ENCODE results near the gene IP6K2.
"Not testable (repeated sequence)": the region's sequence is repeated elsewhere in the genome, so short reads cannot be mapped to it uniquely, and the experiment has no call there.

The IP6K2 gene

DNA sequence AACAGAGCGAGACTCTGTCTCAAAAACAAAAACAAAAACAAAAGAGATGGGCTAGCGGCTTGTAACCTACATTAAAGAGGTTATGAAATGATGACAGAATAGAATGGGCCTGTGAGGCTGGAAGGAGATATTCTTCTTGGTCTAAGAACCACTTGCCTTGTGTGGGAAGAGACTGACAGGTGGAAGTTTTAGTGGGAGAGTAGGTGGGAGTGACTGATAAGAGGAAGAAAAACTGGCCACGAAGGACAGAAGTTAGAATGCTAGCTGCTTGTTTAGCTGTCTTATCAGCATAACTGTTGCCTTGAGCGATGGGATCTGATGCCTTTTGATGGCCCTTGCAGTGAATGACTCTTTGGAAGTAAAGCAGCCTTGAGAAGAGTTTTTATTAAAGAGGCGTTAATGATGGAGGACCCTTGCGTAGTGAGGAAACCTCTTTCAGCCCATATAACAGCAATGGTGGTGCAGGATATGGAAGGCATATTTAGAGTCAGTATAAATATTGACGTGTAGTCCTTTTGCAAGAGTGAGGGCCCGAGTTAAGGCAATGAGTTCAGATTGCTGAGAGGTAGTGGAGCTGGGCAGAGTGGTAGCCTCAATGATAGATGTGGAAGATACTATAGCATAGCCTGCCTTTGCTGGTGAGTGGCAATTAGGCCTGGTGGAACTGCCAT lies 8.3 kb upstream of the IP6K2 start:
- not testable (repeated sequence) for DNase-seq (ENCODE audit: low read depth)

DNA sequence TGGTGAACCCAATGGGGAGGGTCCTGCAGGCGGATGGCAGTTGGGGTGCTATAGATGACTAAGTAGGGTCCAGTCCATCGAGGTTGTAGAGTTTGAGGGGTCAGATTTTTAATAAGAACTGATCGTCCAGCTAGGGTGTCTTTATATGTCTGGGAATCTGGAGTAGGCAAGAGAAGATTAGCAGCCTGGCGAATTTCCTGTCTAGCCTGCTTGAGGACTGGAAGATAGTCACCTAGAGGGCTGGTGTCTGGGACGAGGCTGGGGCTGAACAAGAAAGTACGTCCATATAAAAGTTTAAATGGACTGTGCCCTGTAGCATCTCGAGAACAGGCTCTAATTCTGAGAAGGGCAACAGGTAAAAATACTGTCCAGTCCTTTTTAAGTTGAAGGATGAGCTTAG lies 6.7 kb upstream of the IP6K2 start:
- no peak for DNase-seq (ENCODE audit: low read depth)

DNA sequence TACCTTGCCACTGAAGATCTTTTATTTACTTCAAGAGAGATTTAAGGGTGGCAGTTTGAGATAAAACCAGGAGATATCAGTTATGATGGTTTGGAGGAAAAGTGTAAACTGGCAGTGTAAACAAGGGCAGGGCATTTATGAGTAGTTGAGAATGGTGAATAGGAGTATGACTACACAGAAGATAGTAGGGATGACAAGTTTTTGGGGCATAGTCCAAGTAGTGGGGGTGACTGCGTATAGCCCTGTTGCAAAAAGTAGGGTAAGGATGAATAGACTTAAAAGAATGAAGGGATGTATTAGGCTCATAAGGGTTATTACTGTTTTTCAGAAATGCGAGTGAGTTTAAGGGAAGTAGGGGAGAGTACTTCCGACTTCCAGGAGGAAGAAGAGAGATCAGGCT lies 6.3 kb upstream of the IP6K2 start:
- DNase-seq (ENCODE audit: low read depth) = not testable (repeated sequence)

DNA sequence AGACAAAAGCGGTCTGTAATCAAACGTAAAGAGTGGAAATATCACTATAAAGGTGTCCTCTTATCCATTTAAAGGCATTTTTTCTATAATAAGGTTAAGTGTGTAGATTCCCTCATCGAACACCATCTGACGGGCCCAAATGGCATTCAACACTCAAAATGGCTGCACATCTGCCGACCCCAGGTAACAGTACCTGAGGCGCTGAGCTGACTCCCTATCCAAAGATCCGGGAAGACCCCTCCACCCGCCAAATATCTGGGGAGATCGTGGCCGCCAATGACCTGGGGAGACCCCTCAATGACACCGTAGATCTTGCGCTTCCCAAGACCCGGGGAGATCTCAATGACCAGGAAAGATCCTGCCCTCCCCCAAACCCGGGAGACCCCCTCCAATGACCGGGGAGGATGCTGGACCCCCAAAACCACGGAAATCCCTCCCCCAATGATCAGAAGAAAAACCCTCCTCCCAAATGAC lies 476 bp downstream of the IP6K2 start:
- DNase-seq (ENCODE audit: low read depth) = no peak

DNA sequence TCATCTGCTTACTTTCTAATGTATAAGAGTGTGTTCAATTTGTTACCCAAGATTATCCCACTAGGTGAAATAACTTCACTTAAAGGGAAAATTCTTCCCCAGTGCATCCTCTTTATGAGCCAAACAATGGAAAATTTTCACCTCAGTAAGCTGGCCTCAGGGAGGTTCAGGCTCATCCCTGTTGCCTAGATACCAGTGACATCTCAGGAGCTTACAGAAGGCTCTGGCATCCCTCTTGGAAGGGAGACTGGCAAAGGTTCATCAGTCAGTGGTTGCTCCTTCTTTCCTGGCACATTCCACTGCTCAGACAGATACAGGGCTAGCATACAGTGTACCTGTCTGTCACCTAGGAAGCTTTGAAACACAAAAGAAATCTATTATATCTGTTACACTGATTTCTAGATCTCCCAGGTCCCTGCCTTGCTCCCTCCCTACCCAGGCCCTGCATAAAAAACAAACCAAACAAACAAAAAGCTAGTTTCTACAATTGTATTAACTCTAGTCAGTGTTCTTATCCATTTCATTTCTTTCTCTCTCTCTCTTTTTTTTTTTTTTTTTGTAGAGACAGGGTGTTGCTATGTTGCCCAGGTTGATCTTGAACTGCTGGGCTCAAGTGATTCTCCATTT lies 1.7 kb downstream of the IP6K2 start:
- DNase-seq (ENCODE audit: low read depth) = no peak

DNA sequence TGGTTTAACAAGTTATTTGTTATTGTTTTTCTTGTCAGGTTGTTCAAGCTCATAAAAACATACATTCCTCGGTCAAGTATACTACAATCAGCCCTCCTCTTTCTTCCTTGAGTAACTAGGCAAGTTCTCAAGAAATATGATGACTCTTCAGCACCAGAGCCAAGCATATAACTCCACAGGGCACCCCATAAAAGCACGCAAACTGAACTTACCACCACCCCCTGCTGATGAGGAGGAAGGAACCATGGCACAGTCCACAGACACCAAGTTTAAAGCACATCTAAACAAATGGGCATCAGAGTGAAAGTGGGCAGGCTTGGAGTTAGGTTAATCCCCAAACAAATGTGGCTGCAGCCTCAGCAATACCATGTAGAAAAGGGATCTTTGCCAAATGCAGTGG lies 5.3 kb downstream of the IP6K2 start:
- DNase-seq (ENCODE audit: low read depth) = no peak

DNA sequence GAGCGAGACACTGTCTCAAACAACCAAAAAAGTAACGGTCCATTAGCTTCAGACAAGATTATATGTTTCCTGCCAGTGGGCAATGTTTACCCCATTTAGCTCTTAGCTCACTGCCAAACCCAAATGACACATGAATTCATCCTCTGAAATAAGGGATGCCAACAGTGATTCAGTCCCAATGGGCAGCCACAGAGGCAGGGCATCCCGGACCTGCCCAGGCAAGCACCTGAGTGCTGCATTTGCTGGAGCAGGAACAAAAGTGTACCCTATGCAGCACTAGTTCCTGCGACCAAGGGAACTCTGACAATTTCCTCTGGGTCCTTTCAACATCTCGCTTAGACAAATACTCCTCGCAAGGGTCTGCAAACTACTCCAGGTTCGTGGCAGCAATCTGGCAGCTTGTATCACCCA lies 8.0 kb downstream of the IP6K2 start:
- no peak for DNase-seq (ENCODE audit: low read depth)

DNA sequence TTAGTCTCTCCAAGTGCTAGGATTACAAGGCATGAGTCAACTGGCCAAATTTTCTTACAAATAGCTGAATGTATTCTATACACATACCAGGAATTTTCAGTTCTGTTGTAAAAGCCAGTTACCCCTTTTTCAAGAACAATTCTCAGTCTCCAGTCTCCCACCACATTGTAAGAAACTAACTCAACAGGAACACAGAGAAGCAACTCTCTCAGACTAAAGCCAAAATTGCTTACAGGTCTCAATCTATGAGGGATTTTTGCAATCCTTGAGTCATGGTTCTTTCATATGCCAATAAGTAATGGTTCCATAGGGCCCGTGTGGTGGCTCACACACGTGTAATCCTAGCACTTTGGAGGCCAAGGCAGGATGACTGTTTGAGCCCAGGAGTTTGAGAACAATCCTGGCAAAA lies 8.5 kb downstream of the IP6K2 start:
- DNase-seq (ENCODE audit: low read depth) = no peak

DNA sequence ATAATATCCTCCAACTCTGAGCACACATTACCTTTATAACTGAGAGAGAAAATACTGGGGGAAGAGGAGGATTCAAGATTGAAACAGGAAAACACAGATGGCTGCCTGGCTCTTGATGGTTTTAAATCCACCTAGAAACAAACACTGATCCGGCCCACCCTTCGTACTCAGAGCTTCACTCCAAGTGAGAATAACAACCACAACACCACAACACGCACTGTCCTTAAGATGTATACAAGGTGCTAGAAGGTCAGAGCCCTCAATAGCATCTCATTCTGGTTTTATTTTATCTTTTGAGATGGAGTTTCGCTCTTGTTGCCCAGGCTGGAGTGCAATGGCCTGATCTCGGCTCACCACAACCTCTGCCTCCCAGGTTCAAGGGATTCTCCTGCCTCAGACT lies 9.9 kb downstream of the IP6K2 start:
- no peak for DNase-seq (ENCODE audit: low read depth)

DNA sequence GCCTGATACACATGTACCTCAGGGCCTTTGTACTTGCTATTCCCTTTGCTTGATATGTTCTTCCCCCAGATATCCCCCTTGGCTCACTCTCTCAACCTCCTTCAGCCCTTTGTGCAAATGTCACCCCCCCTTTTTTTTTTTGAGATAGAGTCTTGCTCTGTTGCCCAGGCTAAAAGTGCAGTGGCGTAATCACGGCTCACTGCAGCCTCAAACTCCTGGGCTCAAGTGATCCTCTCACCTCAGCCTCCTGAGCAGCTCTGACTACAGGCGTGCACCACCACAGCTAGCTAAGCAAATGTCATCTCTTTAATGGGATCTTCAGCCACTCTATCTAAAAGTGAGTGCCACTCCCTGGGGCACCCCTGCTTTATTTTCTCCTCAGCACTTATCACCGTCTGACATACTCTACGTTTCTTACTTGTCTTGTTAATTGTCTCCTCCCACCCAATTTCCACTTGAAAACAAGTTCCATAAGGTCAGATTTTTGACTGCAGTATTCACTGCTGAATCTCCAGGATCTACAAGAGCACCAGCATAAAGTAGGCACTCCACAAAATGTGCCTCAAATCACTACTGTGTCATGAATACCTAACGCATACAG lies 14.6 kb downstream of the IP6K2 start:
- DNase-seq (ENCODE audit: low read depth) = no peak

DNA sequence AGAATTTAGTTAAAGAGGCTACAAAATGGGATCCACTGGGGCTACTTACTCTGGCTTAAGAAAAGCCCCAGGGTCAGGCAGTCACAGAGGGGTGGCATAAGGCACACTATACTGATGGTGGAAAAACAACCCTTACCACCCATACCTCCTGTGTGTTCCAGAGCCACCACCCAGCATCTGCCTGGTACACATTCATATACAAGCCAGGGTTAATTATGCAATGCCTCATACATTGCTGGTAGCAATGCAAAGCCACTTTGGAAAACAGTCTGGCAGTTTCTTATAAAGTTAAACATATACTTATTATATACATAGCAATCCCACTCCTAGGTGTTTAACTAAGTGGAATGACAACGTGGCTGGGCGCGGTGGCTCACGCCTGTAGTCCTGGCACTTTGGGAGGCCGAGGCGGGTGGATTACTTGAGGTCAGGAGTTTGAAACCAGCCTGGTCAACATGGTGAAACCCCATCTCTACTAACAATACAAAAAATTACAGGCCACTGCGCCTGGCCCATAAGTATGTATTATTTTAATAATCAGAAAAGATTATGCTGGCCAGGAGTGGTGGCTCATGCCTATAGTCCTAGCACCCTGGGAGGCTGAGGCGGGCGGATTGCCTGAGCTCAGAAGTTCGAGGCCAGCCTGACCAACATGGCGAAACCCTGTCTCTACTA lies 16.2 kb downstream of the IP6K2 start:
- DNase-seq (ENCODE audit: low read depth) = no peak

DNA sequence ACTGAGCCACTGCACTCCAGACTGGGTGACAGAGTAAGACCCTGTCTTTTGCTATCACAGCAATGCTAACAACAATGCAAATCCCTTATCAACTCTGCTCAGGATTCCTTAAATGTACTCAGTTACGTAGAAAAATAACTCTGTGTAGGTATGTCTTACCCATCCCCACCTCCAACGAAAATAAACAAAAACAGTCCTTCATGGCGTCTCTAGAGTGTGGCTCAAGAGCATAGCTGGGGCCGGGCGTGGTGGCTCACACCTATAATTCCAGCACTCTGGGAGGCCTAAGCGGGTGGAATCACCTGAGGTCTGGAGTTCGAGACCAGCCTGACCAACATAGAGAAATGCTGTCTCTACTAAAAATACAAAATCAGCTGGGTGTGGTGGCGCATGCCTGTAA lies 18.1 kb downstream of the IP6K2 start:
- DNase-seq (ENCODE audit: low read depth) = no peak

DNA sequence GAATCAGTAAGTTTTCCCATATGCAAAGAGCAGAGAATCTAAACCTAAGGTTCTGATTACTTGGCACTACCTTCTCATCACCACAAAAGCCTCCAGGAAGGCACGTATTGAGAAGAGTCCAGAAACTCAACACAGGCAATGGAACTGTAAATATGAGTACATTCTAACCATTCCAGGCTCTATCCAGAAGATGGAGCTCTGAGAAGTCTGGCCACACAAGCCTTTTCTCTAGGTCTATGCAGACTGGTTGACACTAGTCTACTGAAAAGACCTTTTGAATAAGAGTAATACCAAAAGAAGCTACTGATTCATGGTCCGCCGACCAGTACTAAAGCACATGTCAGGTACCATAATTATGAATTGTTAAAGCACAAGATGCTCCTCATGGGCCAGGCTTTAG lies 19.1 kb downstream of the IP6K2 start:
- DNase-seq (ENCODE audit: low read depth) = no peak

DNA sequence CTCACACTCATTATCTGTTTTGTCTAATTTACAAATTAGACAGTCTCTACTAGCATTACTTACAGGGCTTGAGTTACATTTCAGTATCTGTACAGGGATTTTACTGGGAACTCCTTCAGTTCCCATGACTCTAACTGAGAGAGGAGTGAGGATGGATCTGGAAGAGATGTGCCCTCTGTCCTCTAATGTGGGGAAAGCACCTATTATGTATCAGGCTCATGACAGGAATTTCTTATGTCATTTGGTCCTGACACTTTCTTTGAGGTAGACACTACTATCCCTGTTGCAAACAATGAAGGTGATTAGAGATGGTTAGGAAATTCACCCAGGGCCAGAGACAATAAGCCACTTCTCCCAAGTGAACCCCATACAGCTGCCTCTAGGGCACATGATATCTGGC lies 20.4 kb downstream of the IP6K2 start:
- no peak for DNase-seq (ENCODE audit: low read depth)

DNA sequence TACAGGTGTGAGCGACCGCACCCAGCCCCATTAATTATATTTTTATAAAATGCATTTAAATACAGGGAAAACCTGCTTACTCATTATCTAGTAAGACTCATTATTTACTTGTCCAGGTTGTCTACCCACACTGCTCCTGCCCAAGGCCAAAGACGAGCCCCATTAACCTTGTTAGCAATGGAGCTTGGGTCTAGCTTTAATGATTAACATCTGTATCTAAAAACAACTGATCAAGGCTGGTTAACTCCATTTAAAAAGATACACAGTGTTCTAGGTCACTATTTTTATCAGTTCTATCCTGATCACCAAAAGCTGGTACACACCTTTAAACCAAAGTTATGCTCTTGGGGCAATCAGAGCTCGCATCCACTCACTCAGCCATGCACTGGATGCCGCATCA lies 20.9 kb downstream of the IP6K2 start:
- DNase-seq (ENCODE audit: low read depth) = no peak

DNA sequence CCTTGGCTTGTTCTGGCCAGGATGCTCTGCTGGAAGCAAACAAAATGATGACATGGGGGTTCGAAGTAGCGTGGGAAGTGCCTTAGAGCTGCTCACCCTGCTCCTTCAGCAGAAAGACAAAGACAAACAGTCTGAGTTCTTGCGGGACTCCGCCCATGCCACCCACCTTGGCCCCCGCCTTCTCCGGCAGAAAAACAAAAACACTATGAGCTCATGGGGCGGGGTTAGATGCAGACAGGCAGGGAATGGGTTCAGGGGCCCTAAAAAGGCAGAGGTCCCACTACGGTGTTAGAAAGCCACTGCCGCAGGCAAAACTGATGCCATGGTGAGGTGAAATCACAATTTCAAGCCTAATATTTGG lies 21.6 kb downstream of the IP6K2 start:
- DNase-seq (ENCODE audit: low read depth) = no peak

DNA sequence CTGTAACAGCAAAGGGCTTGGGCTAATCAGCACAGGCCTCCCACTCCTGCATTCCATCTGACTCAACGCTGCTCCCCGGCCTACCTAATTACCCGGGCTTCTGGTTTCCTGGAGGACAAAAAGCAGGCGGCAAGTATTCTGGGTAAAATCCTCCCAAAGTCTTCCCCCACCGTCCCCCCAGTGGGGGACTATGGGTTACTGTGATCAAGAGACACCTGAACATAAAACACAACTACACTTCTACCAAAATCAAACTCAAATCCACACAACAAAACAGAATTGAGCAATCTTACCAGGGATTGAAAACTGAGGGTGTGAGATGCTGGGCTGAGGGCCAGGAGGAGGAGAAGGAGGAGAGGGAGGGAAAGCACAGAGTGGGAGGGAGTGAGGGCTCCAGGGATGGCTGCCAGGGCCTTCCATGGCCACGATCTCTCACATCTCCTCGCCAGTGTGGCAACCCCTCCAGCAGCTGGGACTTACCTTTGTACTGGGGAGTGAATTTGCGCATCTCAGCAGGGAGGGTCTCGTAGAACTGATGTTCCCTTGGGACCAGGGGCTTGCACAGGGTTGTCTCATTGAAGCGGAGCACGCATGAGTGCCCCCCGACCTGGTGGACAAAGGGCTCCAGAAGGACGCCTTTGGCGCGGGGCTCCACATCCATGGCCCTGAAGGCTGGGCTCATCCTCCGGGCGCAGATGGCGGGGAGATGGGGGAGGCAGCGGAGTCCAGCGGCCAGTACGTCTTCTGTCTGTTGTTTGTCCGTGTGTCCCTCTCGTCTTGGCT lies 22.2 kb downstream of the IP6K2 start:
- no peak for DNase-seq (ENCODE audit: low read depth)

DNA sequence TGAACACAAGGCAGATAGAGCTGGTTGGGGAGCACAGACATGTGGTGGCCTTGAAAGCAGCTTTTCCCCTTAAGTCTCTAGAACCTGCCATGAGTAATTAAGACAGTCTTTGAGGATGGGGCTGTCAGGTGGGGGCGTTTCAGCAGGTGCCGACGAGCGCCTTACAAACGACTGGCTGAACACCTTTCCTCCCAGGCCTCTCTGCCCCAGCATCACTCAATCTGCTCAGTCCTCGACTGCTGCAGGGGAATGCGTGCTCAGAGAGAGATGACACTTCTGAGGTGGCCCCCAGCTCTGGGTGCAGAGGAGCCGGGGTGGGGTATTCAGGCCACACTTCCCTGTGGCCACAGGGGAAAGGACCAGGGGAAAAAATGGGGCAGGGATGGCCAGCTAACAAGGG lies 23.2 kb downstream of the IP6K2 start:
- DNase-seq (ENCODE audit: low read depth) = no peak

DNA sequence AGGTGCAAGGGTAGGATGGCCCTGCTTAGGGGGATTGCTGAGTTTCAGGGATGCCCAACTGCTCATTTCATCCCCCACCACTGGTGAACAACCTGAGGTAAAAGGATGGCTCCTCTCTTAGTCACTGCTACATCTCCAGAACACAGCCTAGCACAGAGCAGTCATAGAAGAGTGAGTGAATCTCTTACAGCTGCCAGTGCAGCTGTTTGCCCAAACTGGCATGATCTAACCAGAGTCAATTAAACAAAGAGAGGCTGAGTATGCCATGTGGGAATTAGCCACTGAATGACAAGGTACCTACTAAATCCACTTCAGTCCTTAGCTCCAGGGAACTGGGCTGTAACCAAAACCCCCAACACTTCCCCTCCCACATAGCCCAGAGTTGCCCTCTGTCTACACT lies 24.5 kb downstream of the IP6K2 start:
- DNase-seq (ENCODE audit: low read depth) = no peak

DNA sequence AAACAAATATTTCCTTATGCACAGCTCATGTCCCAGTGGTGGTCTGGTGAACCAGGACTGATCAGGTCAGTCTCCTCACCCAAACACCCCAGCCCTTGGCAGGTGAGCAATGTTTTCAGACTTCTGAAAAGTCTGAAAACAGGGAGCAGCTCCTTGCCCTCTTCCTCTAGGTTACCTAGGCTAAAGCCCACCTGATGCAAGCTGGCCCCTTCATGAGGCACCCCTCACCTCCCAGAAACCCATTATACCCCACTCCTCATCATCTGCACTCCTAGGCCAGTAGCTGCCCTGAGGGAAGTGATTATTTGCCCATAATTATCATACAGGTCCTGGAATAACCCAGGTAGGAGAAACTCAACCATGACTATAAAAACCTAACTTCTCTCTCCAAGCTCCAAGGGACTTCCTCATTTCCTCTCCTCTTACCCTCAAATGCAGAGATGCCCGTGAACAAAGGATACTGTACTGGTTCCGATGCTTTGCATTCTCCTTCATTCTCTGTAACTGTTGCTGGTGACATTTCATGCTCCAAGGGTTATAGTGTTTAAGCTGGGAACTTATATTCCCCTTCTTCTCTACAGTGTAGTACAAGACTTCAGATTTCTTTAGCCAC lies 26.1 kb downstream of the IP6K2 start:
- DNase-seq (ENCODE audit: low read depth) = no peak

DNA sequence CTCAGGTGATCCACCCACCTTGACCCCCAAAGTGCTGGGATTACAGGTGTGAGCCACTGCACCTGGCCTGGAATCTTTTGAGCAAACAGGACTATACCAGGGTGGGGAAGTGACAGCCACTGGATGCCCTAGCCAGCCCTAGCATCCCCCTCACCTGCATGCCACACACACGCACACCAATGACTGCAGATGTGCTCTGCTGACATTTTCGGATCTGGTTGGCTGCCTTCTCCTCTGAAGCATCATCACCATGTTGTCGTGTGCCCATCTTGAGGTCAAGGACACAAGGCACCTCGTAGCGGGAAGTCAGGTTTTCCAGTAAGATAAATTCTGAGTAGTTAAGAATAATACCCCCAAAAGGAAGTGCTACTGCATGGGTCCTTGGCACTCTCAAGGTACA lies 27.6 kb downstream of the IP6K2 start:
- no peak for DNase-seq (ENCODE audit: low read depth)

DNA sequence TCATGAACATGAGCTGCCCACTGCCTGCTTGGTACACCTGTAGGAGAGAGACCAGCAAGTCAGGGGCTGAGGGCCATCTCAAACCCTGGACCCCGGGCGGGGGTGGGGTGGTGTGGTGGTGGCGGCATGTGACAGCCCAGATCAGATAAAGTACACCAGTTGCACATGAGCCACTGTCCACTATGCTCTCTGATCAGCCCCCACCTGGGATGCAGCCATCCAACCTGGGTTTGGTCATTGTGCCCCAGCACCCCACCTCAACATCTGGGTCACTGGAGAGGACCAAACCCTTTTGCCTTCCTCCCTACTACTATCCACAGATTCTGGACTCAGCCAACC lies 28.3 kb downstream of the IP6K2 start:
- no peak for DNase-seq (ENCODE audit: low read depth)

All from stimulated activated CD8-positive, alpha-beta memory T cell treated with anti-CD3 and anti-CD28 coated beads, Interleukin-12 subunit alpha, Interleukin-12 subunit beta, amount 100 ng/mL, for 4 hours (primary cell).